ENCODE results near the gene TTLL3. TPM values are rescaled to one million over a fixed set of nuclear protein-coding genes. Genes with fewer than 3 reads are reported as not detected.

Gene TTLL3
- 8.4 and 12.7 TPM in 2 replicates for total RNA-seq

DNA sequence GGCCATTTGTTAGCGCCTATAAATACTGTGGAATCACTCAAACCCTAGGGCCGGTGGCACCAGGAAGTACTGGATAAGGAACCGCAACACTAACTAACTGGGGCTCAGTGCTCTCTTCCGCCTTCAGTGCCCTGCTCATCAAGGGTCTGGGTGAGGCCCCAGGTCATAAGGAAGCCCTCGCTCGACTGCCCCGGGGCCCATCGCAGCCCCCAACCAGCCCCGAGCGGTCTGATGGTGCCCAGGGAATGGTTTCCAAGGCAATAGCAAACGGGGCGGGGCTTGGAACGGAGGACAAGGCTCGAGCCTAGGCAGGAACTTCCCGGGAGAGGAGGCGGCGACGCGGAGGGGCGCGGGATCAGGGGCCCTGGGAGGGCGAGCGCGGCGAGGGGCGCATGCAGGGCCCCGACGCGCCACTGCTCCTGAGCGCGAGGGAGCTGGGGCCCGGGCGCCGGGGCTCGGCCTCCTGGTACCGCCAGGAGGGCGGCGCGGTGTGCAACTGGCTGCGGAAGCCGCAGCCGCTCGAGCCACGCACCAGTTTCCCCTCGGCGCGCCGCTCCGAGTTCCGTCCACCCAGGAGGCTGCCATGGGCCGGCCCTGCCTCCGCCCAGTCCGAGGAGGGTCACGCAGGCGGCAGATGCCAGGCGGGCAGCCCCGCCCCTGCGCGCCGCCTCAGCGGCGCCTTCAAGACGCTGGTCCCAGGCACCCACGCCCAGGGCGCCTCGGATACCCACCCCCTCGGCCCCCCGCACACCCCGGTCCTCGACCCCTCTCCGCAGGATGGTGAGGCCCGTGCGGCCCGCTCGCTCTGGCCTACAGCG, at the start of gene TTLL3:
Gene TTLL3, plus strand, starts transcription at position 648 of the 818 bp plus-strand sequence. CDS start 400 bp downstream, outside the sequence.

GRCh38 chr3:9769426-9770275, 40.4 kb upstream of the TTLL3 start, which contains the start of gene CAMK1:
Gene CAMK1 (minus strand): TSS chr3:9769947. CDS start chr3:9767749, 2,198 bp downstream.

GRCh38 chr3:9792405-9793160, 17.5 kb upstream of the TTLL3 start, which contains the start of the genes ARPC4 and TADA3:
Gene ARPC4 (plus strand): TSS chr3:9793082. CDS start chr3:9793122, 40 bp downstream.
Gene TADA3 (minus strand): TSS chr3:9792473. CDS start chr3:9791466, 1,007 bp downstream.

DNA sequence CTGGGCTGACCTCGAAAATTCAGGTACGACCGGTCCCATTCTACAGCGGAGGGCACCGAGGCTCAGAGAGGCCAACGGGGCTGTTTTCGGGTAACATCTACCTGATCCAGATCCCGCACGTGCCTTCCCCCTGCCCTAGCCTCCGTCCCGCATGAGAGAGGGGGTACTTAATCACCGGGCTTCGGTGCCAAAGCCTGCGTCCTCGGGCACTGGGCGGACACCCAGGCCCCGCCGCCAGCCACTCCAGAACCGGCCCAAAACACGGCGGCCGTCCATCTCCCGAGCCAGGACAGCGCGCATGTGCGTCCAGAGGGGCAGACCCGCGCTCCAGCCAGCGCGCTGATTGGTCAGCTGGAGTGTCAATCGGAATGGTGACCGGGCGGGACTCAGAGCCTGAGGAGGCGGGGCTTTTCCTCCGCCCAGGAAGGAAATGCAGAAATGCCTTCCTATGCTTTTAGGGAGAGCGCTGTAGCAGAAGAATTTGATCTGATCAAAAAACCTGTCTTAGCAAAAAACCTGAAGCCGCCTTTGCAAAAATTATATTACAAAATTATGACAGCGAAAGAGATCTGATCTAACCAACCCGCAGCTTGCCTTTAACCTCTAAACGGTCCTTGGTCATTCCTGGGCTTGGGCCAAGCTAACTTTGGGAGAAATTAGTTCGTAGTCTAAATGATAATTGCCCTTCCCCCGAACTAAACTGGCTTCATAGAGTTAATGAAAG, 33.8 kb downstream of the TTLL3 start, which contains the start of gene RPUSD3:
Gene RPUSD3, minus strand, starts transcription at position 294 of the 724 bp plus-strand sequence. Its CDS starts 18 bp downstream, at position 276.

DNA sequence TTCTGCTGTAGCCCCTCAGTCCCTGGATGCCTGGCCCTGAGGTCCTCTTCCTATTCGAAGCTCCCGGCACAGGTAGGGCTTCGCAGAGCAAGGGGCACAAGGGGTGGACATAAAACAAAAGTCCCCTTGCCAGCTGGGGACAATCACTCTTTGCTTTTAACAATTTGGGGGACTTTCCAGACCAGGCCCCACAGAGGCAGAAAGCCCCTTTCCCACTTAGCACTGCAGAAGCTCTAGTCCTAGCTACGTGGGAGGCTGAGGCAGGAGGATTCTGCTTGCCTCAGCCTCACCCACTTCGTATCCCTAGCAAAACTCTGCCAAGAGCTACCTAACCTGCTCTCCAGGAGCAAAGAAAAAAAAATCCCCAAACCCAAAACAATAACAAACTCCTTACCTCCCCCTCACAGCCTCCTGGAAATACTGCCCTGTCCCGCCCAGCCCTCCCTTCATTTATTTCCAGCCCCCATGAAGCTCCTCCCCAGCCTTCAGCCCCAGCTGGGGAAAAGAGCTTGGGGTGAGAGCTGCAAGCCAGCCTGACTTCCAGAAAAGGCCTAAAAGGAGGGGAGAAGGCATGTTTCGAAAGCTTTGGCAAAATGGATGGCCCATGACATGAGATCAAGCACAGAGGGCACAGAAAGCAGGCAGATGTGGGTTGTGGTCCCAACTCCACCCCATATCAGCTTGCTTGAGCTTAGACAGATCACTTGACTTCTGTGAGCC, 69.9 kb downstream of the TTLL3 start, which contains the start of gene CIDEC:
Gene CIDEC, minus strand, starts transcription at position 424 of the 720 bp plus-strand sequence. CDS start 1,767 bp downstream, outside the sequence.

Other genes with a start within 250 kb of the TTLL3 start
- 25.9 and 37.2 TPM in 2 replicates for gene MTMR14, start 160.8 kb upstream of the TTLL3 start, total RNA-seq
- gene CPNE9, start 106.4 kb upstream of the TTLL3 start, total RNA-seq: 0.19 TPM in 1 of 2 replicates, not detected in the other
- 11.6 and 19.0 TPM in 2 replicates for gene BRPF1, start 78.5 kb upstream of the TTLL3 start, total RNA-seq
- gene OGG1, start 60.3 kb upstream of the TTLL3 start, total RNA-seq: 13.2 and 15.9 TPM in 2 replicates
- gene CAMK1, start 40.3 kb upstream of the TTLL3 start, total RNA-seq: 34.4 and 49.1 TPM in 2 replicates
- gene TADA3, start 17.8 kb upstream of the TTLL3 start, total RNA-seq: 44.8 and 65.2 TPM in 2 replicates
- gene ARPC4, start 17.2 kb upstream of the TTLL3 start, total RNA-seq: 238 and 387 TPM in 2 replicates
- gene RPUSD3, start 33.7 kb downstream of the TTLL3 start, total RNA-seq: 22.8 and 28.0 TPM in 2 replicates
- under 0.01 TPM in 1 of 2 replicates, not detected in the other for gene CIDEC, start 70.0 kb downstream of the TTLL3 start, total RNA-seq
- 27.3 and 38.3 TPM in 2 replicates for gene JAGN1, start 80.3 kb downstream of the TTLL3 start, total RNA-seq
- 0.56 and 1.2 TPM in 2 replicates for gene IL17RE, start 92.6 kb downstream of the TTLL3 start, total RNA-seq
- gene IL17RC, start 106.8 kb downstream of the TTLL3 start, total RNA-seq: 24.5 and 27.6 TPM in 2 replicates
- 23.6 and 77.0 TPM in 2 replicates for gene CRELD1, start 123.6 kb downstream of the TTLL3 start, total RNA-seq
- 1.2 and 2.0 TPM in 2 replicates for gene PRRT3, start 142.1 kb downstream of the TTLL3 start, total RNA-seq
- gene EMC3, start 176.6 kb downstream of the TTLL3 start, total RNA-seq: 53.9 and 58.3 TPM in 2 replicates
- 6.2 and 31.2 TPM in 2 replicates for gene FANCD2, start 216.2 kb downstream of the TTLL3 start, total RNA-seq